BE2C (cell line): Measurements from ENCODE around the gene FUT2.

Experiments
- DNase-seq: peaks from one replicate; pipeline ENCODE4 v3.0.0-alpha.2; 2020
- H3K27me3 ChIP-seq: fragments of 250-450 bp; sonication (Bioruptor Pico); 2 replicates; pipeline ENCODE4 v1.5.1; 2020; ENCODE audit warnings: mild to moderate bottlenecking
- H3K36me3 ChIP-seq: fragments of 250-450 bp; sonication (Bioruptor Pico); 2 replicates; pipeline ENCODE4 v1.5.1; 2020; ENCODE audit warnings: mild to moderate bottlenecking
- H3K4me1 ChIP-seq: fragments of 250-450 bp; sonication (Bioruptor Pico); 2 replicates; pipeline ENCODE4 v1.5.1; 2020
- H3K4me3 ChIP-seq: 2 replicates; pipeline ENCODE4 v1.5.1; 2011; ENCODE audit warnings: low read depth, low read length
- H3K9me3 ChIP-seq: fragments of 250-450 bp; sonication (Bioruptor Pico); 2 replicates; pipeline ENCODE4 v1.5.1; 2020
- CTCF ChIP-seq: IDR thresholded peaks from 2 replicates; pipeline ENCODE4 v1.5.1; 2012; ENCODE audit warnings: mild to moderate bottlenecking, low read depth, low read length

The FUT2 gene

GRCh38 chr19:48660852-48661710 is 34.7 kb upstream of the FUT2 start:
- DNase-seq, result peak; percentile 80
- TF ChIP-seq CTCF, result no peak

GRCh38 chr19:48661711-48662090 is 34.1 kb upstream of the FUT2 start:
- Histone ChIP-seq H3K27me3 (no peaks in the 10 kb centered on the region), H3K9me3 (no peaks in the 10 kb centered on the region), H3K36me3 (no peaks in the 10 kb centered on the region), H3K4me1 (no peaks in the 10 kb centered on the region), H3K4me3 (no peak overlapping the region)
- TF ChIP-seq CTCF, result no peak
- DNase-seq, result no peak

More at GRCh38 chr19:48660852-48661710, 34.7 kb upstream of the FUT2 start:
- no peaks in the 10 kb centered on the region for H3K4me1 ChIP-seq
- H3K4me3 ChIP-seq, result no peak overlapping the region
- no peaks in the 10 kb centered on the region for H3K9me3 ChIP-seq
- no peaks in the 10 kb centered on the region for H3K27me3 ChIP-seq
- H3K36me3 ChIP-seq, result no peaks in the 10 kb centered on the region

DNA sequence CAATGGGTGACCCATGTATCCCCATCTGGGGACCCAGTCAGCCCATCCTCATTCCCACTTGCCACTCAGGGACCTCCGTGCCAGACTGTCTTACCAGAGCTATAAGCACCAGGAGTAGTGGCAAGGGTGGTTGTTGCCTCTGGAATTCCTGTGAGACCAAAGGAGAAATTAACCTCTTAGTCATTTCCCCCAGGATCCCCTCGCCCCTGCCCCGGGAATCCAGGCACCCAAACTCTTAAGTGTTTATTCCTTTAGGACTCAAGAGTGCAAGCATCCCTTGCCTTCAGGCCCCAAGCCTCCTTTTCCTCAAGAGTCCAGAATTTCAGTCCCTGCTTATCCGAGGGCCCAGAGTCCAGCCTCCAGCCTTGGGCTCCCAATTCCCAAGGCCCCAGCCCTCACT is 32.1 kb upstream of the FUT2 start:
- H3K27me3 ChIP-seq, result no peaks in the 10 kb centered on the region
- no peaks in the 10 kb centered on the region for H3K4me1 ChIP-seq
- no peak for DNase-seq
- no peak overlapping the region for H3K4me3 ChIP-seq
- H3K9me3 ChIP-seq, result no peaks in the 10 kb centered on the region
- no peaks in the 10 kb centered on the region for H3K36me3 ChIP-seq
- TF ChIP-seq CTCF, result no peak

- Histone ChIP-seq H3K4me3 (no peak overlapping the region), H3K36me3 (no peaks in the 10 kb centered on the region), H3K9me3 (no peaks in the 10 kb centered on the region), H3K27me3 (no peaks in the 10 kb centered on the region), H3K4me1 (no peaks in the 10 kb centered on the region)
- no peak for TF ChIP-seq CTCF
- DNase-seq, result no peak
Measured at GRCh38 chr19:48664476-48664875, 31.3 kb upstream of the FUT2 start.

GRCh38 chr19:48665786-48666185 is 30.0 kb upstream of the FUT2 start:
- no peak for TF ChIP-seq CTCF
- no peaks in the 10 kb centered on the region for H3K9me3 ChIP-seq
- H3K27me3 ChIP-seq, result no peaks in the 10 kb centered on the region
- no peaks in the 10 kb centered on the region for H3K4me1 ChIP-seq
- H3K36me3 ChIP-seq, result no peaks in the 10 kb centered on the region
- DNase-seq, result no peak
- H3K4me3 ChIP-seq, result no peak overlapping the region

GRCh38 chr19:48668332-48668731 is 27.4 kb upstream of the FUT2 start:
- no peak for TF ChIP-seq CTCF
- DNase-seq, result no peak
- no peaks in the 10 kb centered on the region for H3K4me1 ChIP-seq
- H3K4me3 ChIP-seq, result no peak overlapping the region
- H3K36me3 ChIP-seq, result no peaks in the 10 kb centered on the region
- H3K9me3 ChIP-seq, result no peaks in the 10 kb centered on the region
- H3K27me3 ChIP-seq, result no peaks in the 10 kb centered on the region
